HepG2 (cell line): ENCODE data around the gene PPP1R15B. TPM values are rescaled to one million over a fixed set of nuclear protein-coding genes. Genes with fewer than 3 reads are reported as not detected.

Experiments used
- ATAC-seq: fragments of 200-7000 bp; cut with Tn5 transposase; 3 replicates; pipeline ENCODE4 v1.9.1; 2020; ENCODE audit warnings: mild to moderate bottlenecking, moderate library complexity
- BruUV-seq: library from RNA; stranded (reverse); fragments of 400-500 nt; replicated peaks from 2 replicates; lab custom pipeline; 2021; lab: Mats Ljungman, UMichigan
- CTCF ChIA-PET: fragments of 300-600 bp; formaldehyde crosslinking; extraction: SDS; loops from one replicate; lab custom pipeline; 2021; ENCODE audit warnings: low total read pairs, inconsistent platforms, low intra/inter-chr PET ratio; lab: Yijun Ruan, JAX
- POLR2A ChIA-PET: fragments of 350-600 bp; sonication (Branson Sonifier 250); formaldehyde crosslinking; loops from one replicate; lab custom pipeline; 2020; ENCODE audit warnings: antibody characterized with exemption, inconsistent platforms; lab: Yijun Ruan, JAX
- DNase-seq: peaks from one replicate; pipeline ENCODE4 v3.0.0-alpha.2; 2015; ENCODE audit warnings: low spot score
- FAIRE-seq: peaks from 3 replicates; lab custom pipeline; 2011; peaks lifted over from hg19 to GRCh38; lab: Jason Lieb, UNC
- H2AFZ ChIP-seq: one replicate; pipeline ENCODE4 v1.6.1; 2011; ENCODE audit warnings: low read length, inconsistent platforms
- H3K27ac ChIP-seq: fragments of 300-600 bp; 3 replicates; pipeline ENCODE4 v1.8.0; 2011; ENCODE audit warnings: mixed run types, mild to moderate bottlenecking, mixed read lengths, low read length, inconsistent platforms; ENCODE audit not compliant: insufficient read depth; ENCODE audit errors: extremely low read length
- H3K27me3 ChIP-seq, 2 experiments: fragments of 200-600 bp in 1 of 2; 2 replicates in 1 of 2; 3 replicates in 1 of 2; pipeline versions ENCODE4 v1.6.0 to v1.8.0; 2011; ENCODE audit warnings: low read length in 2 of 2, mild to moderate bottlenecking in 2 of 2, moderate library complexity in 2 of 2, inconsistent platforms in 1 of 2; ENCODE audit not compliant: insufficient read depth in 2 of 2, control insufficient read depth in 1 of 2
- H3K36me3 ChIP-seq, 2 experiments: fragments of 200-600 bp in 1 of 2; replicated peaks in 1 of 2; 2 replicates in 1 of 2; 3 replicates in 1 of 2; pipeline versions ENCODE4 v1.5.1 to v1.8.0; 2011; ENCODE audit warnings: low read length in 2 of 2, inconsistent platforms in 1 of 2; ENCODE audit not compliant: insufficient read depth in 2 of 2, control insufficient read depth in 1 of 2
- H3K4me1 ChIP-seq: 2 replicates; pipeline ENCODE4 v1.5.1; 2012; ENCODE audit warnings: low read length, inconsistent platforms; ENCODE audit not compliant: insufficient read depth
- H3K4me2 ChIP-seq: 2 replicates; pipeline ENCODE4 v1.6.0; 2011; ENCODE audit warnings: low read depth, low read length, inconsistent platforms
- H3K4me3 ChIP-seq, 3 experiments: fragments of 200-600 bp in 1 of 3; sonication (generic), shearing (Covaris generic) in 1 of 3; replicated peaks in 1 of 3; 2 replicates each; pipeline ENCODE4 v1.5.1; 2011 to 2016; ENCODE audit warnings: low read length in 3 of 3, inconsistent platforms in 2 of 3, low read depth in 2 of 3, mild to moderate bottlenecking in 2 of 3, control low read depth in 1 of 3, mixed read lengths in 1 of 3; ENCODE audit not compliant: insufficient read depth in 1 of 3
- H3K79me2 ChIP-seq: one replicate; pipeline ENCODE4 v1.6.1; 2011; ENCODE audit warnings: low read length, inconsistent platforms; ENCODE audit not compliant: insufficient read depth
- H3K9ac ChIP-seq: 2 replicates; pipeline ENCODE4 v1.6.0; 2011; ENCODE audit warnings: mild to moderate bottlenecking, low read depth, low read length, inconsistent platforms; ENCODE audit not compliant: insufficient read depth
- H3K9me3 ChIP-seq: 2 replicates; pipeline ENCODE4 v1.5.1; 2012; ENCODE audit warnings: mild to moderate bottlenecking, low read length
- H4K20me1 ChIP-seq: 2 replicates; pipeline ENCODE4 v1.6.0; 2011; ENCODE audit warnings: inconsistent platforms, mild to moderate bottlenecking, low read length, moderate library complexity; ENCODE audit not compliant: insufficient read depth
- CREBL2 ChIP-seq: sonication (generic); formaldehyde crosslinking; IDR thresholded peaks from 2 replicates; pipeline ENCODE4 v1.8.1; 2023; ENCODE audit warnings: missing genetic modification reagents, mild to moderate bottlenecking, borderline replicate concordance
- HHEX ChIP-seq: IDR thresholded peaks from 2 replicates; pipeline ENCODE4 v1.6.1; 2016; ENCODE audit warnings: control low read depth
- HINFP ChIP-seq: sonication (generic); formaldehyde crosslinking; IDR thresholded peaks from 2 replicates; pipeline ENCODE4 v1.4.0; 2020; ENCODE audit warnings: low read depth, mild to moderate bottlenecking, missing genetic modification reagents
- HNRNPLL ChIP-seq: fragments of 200-400 bp; formaldehyde crosslinking; IDR thresholded peaks from 2 replicates; pipeline ENCODE4 v1.6.1; 2017; ENCODE audit warnings: mild to moderate bottlenecking, low read depth, low read length; ENCODE audit not compliant: poor library complexity, severe bottlenecking
- MAX ChIP-seq: IDR thresholded peaks from 2 replicates; pipeline ENCODE4 v1.6.1; 2012; ENCODE audit warnings: inconsistent platforms
- MTF1 ChIP-seq: sonication (generic); formaldehyde crosslinking; IDR thresholded peaks from 2 replicates; pipeline ENCODE4 v1.5.0; 2020; ENCODE audit warnings: missing genetic modification reagents
- PLRG1 ChIP-seq: fragments of 450-650 bp; conservative IDR thresholded peaks from 2 replicates; pipeline ENCODE4 v1.6.1; 2016
- RFX5 ChIP-seq: IDR thresholded peaks from 2 replicates; pipeline ENCODE4 v1.6.1; 2011; ENCODE audit warnings: low read depth, low read length, improper control_type of control experiment
- SMARCE1 ChIP-seq: fragments of 450-650 bp; IDR thresholded peaks from 2 replicates; pipeline ENCODE4 v1.6.1; 2017; ENCODE audit warnings: borderline replicate concordance
- XRCC5 ChIP-seq: fragments of 200-400 bp; formaldehyde crosslinking; optimal IDR thresholded peaks from 2 replicates; pipeline ENCODE3; 2017; ENCODE audit warnings: mild to moderate bottlenecking, low read length
- ZIK1 ChIP-seq: sonication (generic); formaldehyde crosslinking; IDR thresholded peaks from 2 replicates; pipeline ENCODE4 v1.5.0; 2020; ENCODE audit warnings: mild to moderate bottlenecking, low read depth, missing genetic modification reagents, borderline replicate concordance
- ZMYM4 ChIP-seq: sonication (generic); formaldehyde crosslinking; IDR thresholded peaks from 2 replicates; pipeline ENCODE4 v1.8.1; 2023; ENCODE audit warnings: mild to moderate bottlenecking, missing genetic modification reagents
- ZNF264 ChIP-seq: sonication (generic); formaldehyde crosslinking; IDR thresholded peaks from 2 replicates; pipeline ENCODE4 v1.4.0; 2020; ENCODE audit warnings: missing genetic modification reagents
- ZNF343 ChIP-seq: sonication (generic); formaldehyde crosslinking; IDR thresholded peaks from 2 replicates; pipeline ENCODE4 v1.4.0; 2020; ENCODE audit warnings: mild to moderate bottlenecking, missing genetic modification reagents
- ZNF576 ChIP-seq: sonication (generic); formaldehyde crosslinking; IDR thresholded peaks from 2 replicates; pipeline ENCODE4 v1.4.0; 2020; ENCODE audit warnings: mild to moderate bottlenecking, missing genetic modification reagents
- ZNF598 ChIP-seq: sonication (generic); formaldehyde crosslinking; IDR thresholded peaks from 2 replicates; pipeline ENCODE4 v1.5.1; 2020; ENCODE audit warnings: mild to moderate bottlenecking, missing genetic modification reagents, borderline replicate concordance
- ZNF768 ChIP-seq: sonication (generic); formaldehyde crosslinking; IDR thresholded peaks from 2 replicates; pipeline ENCODE4 v1.4.0; 2020; ENCODE audit warnings: missing genetic modification reagents
- ZNF850 ChIP-seq: sonication (generic); formaldehyde crosslinking; conservative IDR thresholded peaks from 2 replicates; pipeline ENCODE4 v1.9.0; 2021; ENCODE audit warnings: mild to moderate bottlenecking, missing genetic modification reagents
- WGBS: methylation state at CpG from one replicate; pipeline ENCODE4 v1.1.6; 2017; ENCODE audit warnings: low lambda C conversion rate; 5-methylcytosine and 5-hydroxymethylcytosine counted together
- in situ Hi-C: cut with HindIII; loops from 2 replicates; pipeline ENCODE4 v1.10.0; 2017; ENCODE audit warnings: low pct_unique_long_range_greater_than_20kb; ENCODE audit not compliant: extremely low pct_ligation_motif_present
- intact Hi-C: fragments of 100-400 bp; cut with micrococcal nuclease; formaldehyde crosslinking; loops from one replicate; pipeline ENCODE4 v1.10.0; 2022; ENCODE audit not compliant: unreplicated experiment
- polyA plus RNA-seq, 8 experiments: library from polyadenylated mRNA; depleted of rRNA in 3 of 8; stranded (reverse) in 7 of 8; unstranded in 1 of 8; fragments of >200 nt; fragmentation: Illumina TruSeq in 4 of 8; extraction: Trizol in 4 of 8; gene quantifications; 2 replicates each; pipeline versions ENCODE4 v1.2.1 to v1.2.3, GENCODE V29; 2011 to 2016; ENCODE audit warnings: low read depth in 4 of 8, missing spikeins in 1 of 8, mixed read lengths in 1 of 8; ENCODE audit not compliant: insufficient read depth in 1 of 8
- total RNA-seq, 5 experiments: library from RNA; depleted of rRNA; stranded (reverse); fragments of >200 nt; fragmentation: Illumina TruSeq; extraction: Trizol; gene quantifications; 2 replicates each; pipeline ENCODE4 v1.2.3, GENCODE V29; 2016; ENCODE audit warnings: low read depth in 1 of 5

PPP1R15B gene
- total and polyA plus RNA-seq, 2 of the 13 experiments (the other 11 are each of a cell fraction or from before 2014, with no cell fraction given) = 13.4 to 23.8 TPM

- no peak overlapping the region for H3K4me2 ChIP-seq
- FAIRE-seq (no peak), ATAC-seq (no peak), DNase-seq (no peak)
- no peaks in the 10 kb centered on the region for H3K79me2 ChIP-seq
- H3K27me3 ChIP-seq = no peaks in the 10 kb centered on the region
- POLR2A ChIA-PET = no interaction called here
- H3K4me1 ChIP-seq = peaks cover 16% of the 10 kb centered on the region
- no peaks in the 10 kb centered on the region for H4K20me1 ChIP-seq
- H2AFZ ChIP-seq = no peak overlapping the region
- H3K9ac ChIP-seq = no peak overlapping the region
- no peaks in the 10 kb centered on the region for H3K9me3 ChIP-seq
- H3K36me3 ChIP-seq = peaks cover 5 to 18% of the 10 kb centered on the region in 2 experiments; a peak in 4 of 5 replicates
- intact Hi-C loops = no loop called here
- WGBS = 84% methylated on average over 13 of the region's 13 CpGs
- no peak overlapping the region for H3K4me3 ChIP-seq
- no TSS peak for BruUV-seq
- no peak for TF ChIP-seq ZNF850
- no peak for TF ChIP-seq ZNF343 (CRISPR knock-in tag)
- no peak for TF ChIP-seq ZIK1 (CRISPR knock-in tag)
- TF ChIP-seq HHEX (CRISPR knock-in tag) = no peak
- no peak for TF ChIP-seq ZNF264 (CRISPR knock-in tag)
- no peak for TF ChIP-seq HINFP
- no peak for TF ChIP-seq MTF1 (CRISPR knock-in tag)
- TF ChIP-seq RFX5 = no peak
- TF ChIP-seq XRCC5 = no peak
- TF ChIP-seq CREBL2 (CRISPR knock-in tag) = no peak
- no peak for TF ChIP-seq HNRNPLL
- no peak for TF ChIP-seq ZMYM4
- no peak for TF ChIP-seq ZNF768 (CRISPR knock-in tag)
- TF ChIP-seq SMARCE1 = no peak
- no peak for TF ChIP-seq ZNF576 (CRISPR knock-in tag)
- no peak for TF ChIP-seq MAX
- TF ChIP-seq PLRG1 = no peak
- TF ChIP-seq ZNF598 (CRISPR knock-in tag) = no peak
- in situ Hi-C loops = no loop called here
- CTCF ChIA-PET = no interaction called here
- H3K27ac ChIP-seq = no peak overlapping the region
Measured at GRCh38 chr1:204439621-204440375, 28.2 kb upstream of the PPP1R15B start.
